ENCODE measurements around the gene OR4E1. TPM values are rescaled to one million over a fixed set of nuclear protein-coding genes. Genes with fewer than 3 reads are reported as not detected.

The OR4E1 gene
- total RNA-seq, 2 donors from 2014 or later: not detected

DNA sequence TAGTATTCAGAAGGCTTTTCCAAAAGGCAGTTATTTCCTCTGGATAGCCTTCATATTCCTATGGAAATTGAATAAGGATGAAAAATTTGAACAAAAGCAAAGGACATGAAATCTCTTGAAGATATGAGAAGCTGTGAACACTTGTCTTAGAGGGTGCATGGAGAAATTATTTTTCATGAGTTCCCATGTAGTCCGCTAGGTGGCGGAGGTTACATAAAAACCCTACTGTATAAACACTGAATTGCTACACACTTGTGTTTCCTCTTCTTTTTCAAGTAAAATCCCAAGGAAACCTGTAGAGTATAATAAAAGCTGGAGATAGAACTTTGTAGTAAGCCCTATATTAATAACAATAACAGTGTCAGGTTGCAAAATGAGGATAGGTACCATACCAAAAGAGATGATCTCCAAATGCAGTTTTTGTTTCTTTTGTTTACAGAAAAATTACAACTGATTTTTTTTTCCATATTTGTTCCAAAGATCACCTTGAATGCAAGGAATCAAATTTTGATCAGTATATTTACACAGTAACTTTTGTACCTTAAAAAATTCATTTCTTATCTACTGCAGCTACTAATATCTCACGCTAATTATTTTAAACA lies 37.8 kb upstream of the OR4E1 start:
- Histone ChIP-seq H3K4me3 (no peak overlapping the region), H3K9me3 (no peaks in the 10 kb centered on the region), H3K27ac (no peak overlapping the region), H3K36me3 (no peaks in the 10 kb centered on the region), H3K4me1 (replicated peaks) (no peaks in the 10 kb centered on the region), H3K27me3 (replicated peaks; ENCODE audit: insufficient read depth) (no peaks in the 10 kb centered on the region)
- 31% methylated on average over 3 of the region's 3 CpGs for WGBS
- intact Hi-C loops (cut with DNase I): no loop called here
- peak; percentile 13 for DNase-seq (ENCODE audit: low spot score)
- TF ChIP-seq, protein P1, sequence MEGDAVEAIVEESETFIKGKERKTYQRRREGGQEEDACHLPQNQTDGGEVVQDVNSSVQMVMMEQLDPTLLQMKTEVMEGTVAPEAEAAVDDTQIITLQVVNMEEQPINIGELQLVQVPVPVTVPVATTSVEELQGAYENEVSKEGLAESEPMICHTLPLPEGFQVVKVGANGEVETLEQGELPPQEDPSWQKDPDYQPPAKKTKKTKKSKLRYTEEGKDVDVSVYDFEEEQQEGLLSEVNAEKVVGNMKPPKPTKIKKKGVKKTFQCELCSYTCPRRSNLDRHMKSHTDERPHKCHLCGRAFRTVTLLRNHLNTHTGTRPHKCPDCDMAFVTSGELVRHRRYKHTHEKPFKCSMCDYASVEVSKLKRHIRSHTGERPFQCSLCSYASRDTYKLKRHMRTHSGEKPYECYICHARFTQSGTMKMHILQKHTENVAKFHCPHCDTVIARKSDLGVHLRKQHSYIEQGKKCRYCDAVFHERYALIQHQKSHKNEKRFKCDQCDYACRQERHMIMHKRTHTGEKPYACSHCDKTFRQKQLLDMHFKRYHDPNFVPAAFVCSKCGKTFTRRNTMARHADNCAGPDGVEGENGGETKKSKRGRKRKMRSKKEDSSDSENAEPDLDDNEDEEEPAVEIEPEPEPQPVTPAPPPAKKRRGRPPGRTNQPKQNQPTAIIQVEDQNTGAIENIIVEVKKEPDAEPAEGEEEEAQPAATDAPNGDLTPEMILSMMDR (IDR thresholded peaks at IDR 0.05): peak in 3 of 4 experiments; percentile 58 to 69 (median 64)
- TF ChIP-seq POLR2AphosphoS5 (IDR thresholded peaks at IDR 0.05): no peak
- TF ChIP-seq POLR2A (IDR thresholded peaks at IDR 0.05): no peak

GRCh38 chr14:21704338-21704737 lies 30.7 kb upstream of the OR4E1 start:
- DNase-seq (ENCODE audit: low spot score): no peak
- Histone ChIP-seq H3K4me1 (replicated peaks) (no peaks in the 10 kb centered on the region), H3K27ac (peak overlapping the region; percentile 5 to 33), H3K9me3 (no peaks in the 10 kb centered on the region), H3K36me3 (no peaks in the 10 kb centered on the region), H3K4me3 (no peak overlapping the region), H3K27me3 (replicated peaks; ENCODE audit: insufficient read depth) (no peaks in the 10 kb centered on the region)
- TF ChIP-seq POLR2AphosphoS5 (IDR thresholded peaks at IDR 0.05): no peak
- TF ChIP-seq, protein P1 (IDR thresholded peaks at IDR 0.05): no peak
- no peak for TF ChIP-seq POLR2A (IDR thresholded peaks at IDR 0.05)
- intact Hi-C loops (cut with DNase I): no loop called here

- Histone ChIP-seq H3K27ac (peak overlapping the region; percentile 5 to 33), H3K4me3 (no peak overlapping the region), H3K36me3 (no peaks in the 10 kb centered on the region), H3K4me1 (replicated peaks) (no peaks in the 10 kb centered on the region), H3K9me3 (no peaks in the 10 kb centered on the region), H3K27me3 (replicated peaks; ENCODE audit: insufficient read depth) (no peaks in the 10 kb centered on the region)
- 25% methylated on average over 2 of the region's 2 CpGs for WGBS
- intact Hi-C loops (cut with DNase I): no loop called here
- TF ChIP-seq, protein P1 (IDR thresholded peaks at IDR 0.05): no peak
- TF ChIP-seq POLR2AphosphoS5 (IDR thresholded peaks at IDR 0.05): peak; percentile 42
- no peak for DNase-seq (ENCODE audit: low spot score)
Measured at GRCh38 chr14:21703357-21704326, 30.0 kb upstream of the OR4E1 start.

GRCh38 chr14:21702316-21702715 lies 28.7 kb upstream of the OR4E1 start:
- DNase-seq (ENCODE audit: low spot score): no peak
- Histone ChIP-seq H3K36me3 (no peaks in the 10 kb centered on the region), H3K4me1 (replicated peaks) (no peaks in the 10 kb centered on the region), H3K27me3 (replicated peaks; ENCODE audit: insufficient read depth) (no peaks in the 10 kb centered on the region), H3K4me3 (no peak overlapping the region), H3K27ac (no peak overlapping the region), H3K9me3 (no peaks in the 10 kb centered on the region)
- 92% methylated on average over 2 of the region's 2 CpGs for WGBS
- TF ChIP-seq POLR2AphosphoS5 (IDR thresholded peaks at IDR 0.05): no peak
- TF ChIP-seq POLR2A (IDR thresholded peaks at IDR 0.05): no peak
- TF ChIP-seq, protein P1 (IDR thresholded peaks at IDR 0.05): no peak
- intact Hi-C loops (cut with DNase I): no loop called here
